ENCODE results near the gene FNDC11. TPM values are rescaled to one million over a fixed set of nuclear protein-coding genes. Genes with fewer than 3 reads are reported as not detected.

Gene FNDC11
- total and polyA plus RNA-seq, 2 donors (not counting 3 experiments of a cell fraction or from before 2014, with no cell fraction given), result 0.71 to 1.9 TPM

DNA sequence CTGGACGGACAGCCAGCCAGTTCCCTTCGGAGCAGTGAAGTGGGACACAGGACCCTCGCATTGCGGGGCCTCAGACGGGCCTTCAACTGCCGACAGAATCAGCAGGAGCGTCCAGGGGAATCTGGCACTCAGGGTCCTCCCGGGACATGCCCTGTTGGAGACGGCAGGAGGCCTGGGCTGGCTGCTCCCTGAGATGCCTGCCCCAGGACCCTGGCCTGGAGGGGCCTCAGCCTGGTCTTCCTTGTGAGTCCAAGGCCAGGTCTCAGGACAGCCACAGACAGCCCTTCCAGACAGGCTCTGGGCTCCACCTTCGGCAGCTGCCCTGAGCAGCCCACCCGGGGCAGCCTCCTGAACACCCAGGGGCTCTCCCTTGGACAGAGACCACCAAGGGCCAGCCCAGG is 34.7 kb downstream of the FNDC11 start:
- FAIRE-seq (no peak), DNase-seq (ENCODE audit: low read depth, low spot score) (no peak)
- Histone ChIP-seq H3K4me2 (ENCODE audit: insufficient read depth, low read length) (no peak overlapping the region), H4K20me1 (replicated peaks; ENCODE audit: control insufficient read depth, extremely low read depth, insufficient read depth, low read length) (no peaks in the 10 kb centered on the region), H2AFZ (ENCODE audit: low read depth, low read length) (no peak overlapping the region), H3K4me1 (ENCODE audit: control insufficient read depth, extremely low read depth, insufficient read depth, low read length) (no peaks in the 10 kb centered on the region), H3K4me3 (replicated peaks in 1 of 3; ENCODE audit: insufficient read depth in 1 of 3, low read depth in 1 of 3, low read length in 3 of 3) (no peak overlapping the region), H3K9ac (replicated peaks; ENCODE audit: extremely low read depth, insufficient read depth, low read length) (no peak overlapping the region), H3K79me2 (ENCODE audit: control insufficient read depth, insufficient read depth, low read length) (no peaks in the 10 kb centered on the region), H3K9me3 (replicated peaks; ENCODE audit: control insufficient read depth, insufficient read depth, low read length) (no peaks in the 10 kb centered on the region), H3K27ac (ENCODE audit: insufficient read depth, low read depth, low read length) (no peak overlapping the region), H3K36me3 (ENCODE audit: control insufficient read depth in 2 of 2, extremely low read depth in 1 of 2, insufficient read depth in 2 of 2, low read length in 2 of 2) (peaks cover 0 to 34% of the 10 kb centered on the region in 2 experiments), H3K9me1 (replicated peaks; ENCODE audit: control insufficient read depth, extremely low read depth, insufficient read depth, low read length) (no peaks in the 10 kb centered on the region), H3K27me3 (ENCODE audit: control insufficient read depth in 2 of 2, insufficient read depth in 2 of 2, low read length in 2 of 2) (no peaks in the 10 kb centered on the region)
- TF ChIP-seq JUN (IDR thresholded peaks at IDR 0.05; ENCODE audit: borderline replicate concordance, insufficient read depth, insufficient read length, low read depth), result no peak
- no peak for TF ChIP-seq FOS (IDR thresholded peaks at IDR 0.05; ENCODE audit: borderline replicate concordance, insufficient read depth, low read length)
- TF ChIP-seq POLR2AphosphoS5 (IDR thresholded peaks at IDR 0.05; ENCODE audit: insufficient read depth, low read depth, low read length), result no peak
- no peak for TF ChIP-seq MYC (IDR thresholded peaks at IDR 0.05; ENCODE audit: low read depth, low read length)
- no peak for TF ChIP-seq GATA2 (IDR thresholded peaks at IDR 0.05; ENCODE audit: insufficient read depth, insufficient read length, low read depth, low read length)
- TF ChIP-seq, protein P1, sequence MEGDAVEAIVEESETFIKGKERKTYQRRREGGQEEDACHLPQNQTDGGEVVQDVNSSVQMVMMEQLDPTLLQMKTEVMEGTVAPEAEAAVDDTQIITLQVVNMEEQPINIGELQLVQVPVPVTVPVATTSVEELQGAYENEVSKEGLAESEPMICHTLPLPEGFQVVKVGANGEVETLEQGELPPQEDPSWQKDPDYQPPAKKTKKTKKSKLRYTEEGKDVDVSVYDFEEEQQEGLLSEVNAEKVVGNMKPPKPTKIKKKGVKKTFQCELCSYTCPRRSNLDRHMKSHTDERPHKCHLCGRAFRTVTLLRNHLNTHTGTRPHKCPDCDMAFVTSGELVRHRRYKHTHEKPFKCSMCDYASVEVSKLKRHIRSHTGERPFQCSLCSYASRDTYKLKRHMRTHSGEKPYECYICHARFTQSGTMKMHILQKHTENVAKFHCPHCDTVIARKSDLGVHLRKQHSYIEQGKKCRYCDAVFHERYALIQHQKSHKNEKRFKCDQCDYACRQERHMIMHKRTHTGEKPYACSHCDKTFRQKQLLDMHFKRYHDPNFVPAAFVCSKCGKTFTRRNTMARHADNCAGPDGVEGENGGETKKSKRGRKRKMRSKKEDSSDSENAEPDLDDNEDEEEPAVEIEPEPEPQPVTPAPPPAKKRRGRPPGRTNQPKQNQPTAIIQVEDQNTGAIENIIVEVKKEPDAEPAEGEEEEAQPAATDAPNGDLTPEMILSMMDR (IDR thresholded peaks at IDR 0.05; ENCODE audit: extremely low read depth in 1 of 2, insufficient read depth in 1 of 2, low read depth in 1 of 2, low read length in 2 of 2), result no peak
- TF ChIP-seq, protein P2, sequence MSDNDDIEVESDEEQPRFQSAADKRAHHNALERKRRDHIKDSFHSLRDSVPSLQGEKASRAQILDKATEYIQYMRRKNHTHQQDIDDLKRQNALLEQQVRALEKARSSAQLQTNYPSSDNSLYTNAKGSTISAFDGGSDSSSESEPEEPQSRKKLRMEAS (IDR thresholded peaks at IDR 0.05; ENCODE audit: insufficient read depth, insufficient read length), result no peak
- TF ChIP-seq EZH2 (IDR thresholded peaks at IDR 0.05; ENCODE audit: borderline replicate concordance, low read depth, low read length, severe bottlenecking), result no peak
- TF ChIP-seq POLR2A (IDR thresholded peaks at IDR 0.05; ENCODE audit: low read depth, low read length), result no peak
- dilution Hi-C loops (cut with MboI; ENCODE audit: extremely low pct_ligation_motif_present, low sequenced_read_pairs) (no loop called here), intact Hi-C loops (cut with micrococcal nuclease) (no loop called here)
- ChIA-PET POLR2A (interaction anchor here (0.7 kb wide), 1 partner anchor 15 kb away, joined by 4 read pairs; the partner anchor contains the start of gene HELZ2), CTCF (interaction anchor here (0.9 kb wide), 1 partner anchor 22 kb away, joined by 3 read pairs; no protein-coding TSS in a partner anchor)
- BruUV-seq (replicated peaks), result no TSS peak

Measured in endothelial cell of umbilical vein (primary cell).